ENCODE measurements around the gene ATRNL1. TPM values are rescaled to one million over a fixed set of nuclear protein-coding genes. Genes with fewer than 3 reads are reported as not detected.
"Not testable (repeated sequence)": the region's sequence is repeated elsewhere in the genome, so short reads cannot be mapped to it uniquely, and the experiment has no call there.

The ATRNL1 gene
- total and polyA plus RNA-seq, 10 donors = 0.29 to 6.3 (median 2.2) TPM

DNA sequence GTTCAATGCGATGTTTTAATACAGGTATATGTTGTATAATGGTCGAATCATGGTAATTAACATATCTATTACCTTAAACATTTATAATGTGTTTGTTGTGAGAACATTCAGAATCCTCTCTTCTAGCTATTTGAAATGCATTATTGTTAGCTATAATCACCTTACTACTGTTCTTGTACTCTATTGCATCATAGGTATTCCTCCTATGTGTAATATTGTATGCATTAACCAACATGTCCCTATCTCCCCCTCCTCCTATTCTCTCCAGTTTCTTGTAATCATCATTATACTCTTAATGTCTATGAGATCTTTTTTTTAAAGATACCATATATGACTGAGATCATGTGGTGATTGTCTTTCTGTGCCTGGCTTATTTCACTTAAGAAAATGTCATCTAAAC lies 235.2 kb downstream of the ATRNL1 start:
- no peak overlapping the region for H3K4me3 ChIP-seq
- H3K27ac ChIP-seq = no peak overlapping the region
- DNase-seq = no peak
- H3K4me1 ChIP-seq = no peaks in the 10 kb centered on the region
- no peak for TF ChIP-seq POLR2A (IDR thresholded peaks at IDR 0.05)
- TF ChIP-seq POLR2AphosphoS5 (IDR thresholded peaks at IDR 0.05) = no peak
- TF ChIP-seq, protein P1, sequence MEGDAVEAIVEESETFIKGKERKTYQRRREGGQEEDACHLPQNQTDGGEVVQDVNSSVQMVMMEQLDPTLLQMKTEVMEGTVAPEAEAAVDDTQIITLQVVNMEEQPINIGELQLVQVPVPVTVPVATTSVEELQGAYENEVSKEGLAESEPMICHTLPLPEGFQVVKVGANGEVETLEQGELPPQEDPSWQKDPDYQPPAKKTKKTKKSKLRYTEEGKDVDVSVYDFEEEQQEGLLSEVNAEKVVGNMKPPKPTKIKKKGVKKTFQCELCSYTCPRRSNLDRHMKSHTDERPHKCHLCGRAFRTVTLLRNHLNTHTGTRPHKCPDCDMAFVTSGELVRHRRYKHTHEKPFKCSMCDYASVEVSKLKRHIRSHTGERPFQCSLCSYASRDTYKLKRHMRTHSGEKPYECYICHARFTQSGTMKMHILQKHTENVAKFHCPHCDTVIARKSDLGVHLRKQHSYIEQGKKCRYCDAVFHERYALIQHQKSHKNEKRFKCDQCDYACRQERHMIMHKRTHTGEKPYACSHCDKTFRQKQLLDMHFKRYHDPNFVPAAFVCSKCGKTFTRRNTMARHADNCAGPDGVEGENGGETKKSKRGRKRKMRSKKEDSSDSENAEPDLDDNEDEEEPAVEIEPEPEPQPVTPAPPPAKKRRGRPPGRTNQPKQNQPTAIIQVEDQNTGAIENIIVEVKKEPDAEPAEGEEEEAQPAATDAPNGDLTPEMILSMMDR (IDR thresholded peaks at IDR 0.05 in 8 of 11, conservative IDR thresholded peaks at IDR 0.05 in 3 of 11) = no peak
- H3K36me3 ChIP-seq = no peaks in the 10 kb centered on the region
- H3K27me3 ChIP-seq (replicated peaks in 1 of 7) = no peaks in the 10 kb centered on the region
- intact Hi-C loops (cut with DNase I; ENCODE audit: low total_unique reads) = no loop called here
- H3K9me3 ChIP-seq = peaks cover 0 to 17% (median 9%) of the 10 kb centered on the region in 8 donors
- 80 to 88% (median 85%) methylated on average over 2 of the region's 2 CpGs for WGBS, 5 donors

DNA sequence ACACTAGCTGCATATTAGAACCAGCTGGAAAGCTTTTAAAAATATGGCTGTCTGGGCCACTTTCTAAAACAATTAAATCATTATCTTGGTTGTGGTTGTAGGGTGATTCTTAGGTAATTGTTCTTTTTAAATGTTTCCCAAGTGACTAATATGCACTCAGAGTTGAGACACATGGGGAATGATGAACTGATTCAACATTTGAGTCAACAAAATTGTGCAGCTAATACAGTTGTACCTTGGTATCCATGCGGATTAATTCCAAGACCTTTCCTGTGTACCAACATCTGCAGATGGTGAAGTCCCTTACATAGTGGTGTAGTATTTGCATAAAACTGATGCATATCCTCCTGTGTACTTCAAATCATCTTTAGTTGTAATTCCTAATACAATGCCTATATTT lies 242.2 kb downstream of the ATRNL1 start:
- H3K4me3 ChIP-seq = no peak overlapping the region
- 86 to 100% (median 95%) methylated on average over 1 of the region's 1 CpG for WGBS, 5 donors
- no peaks in the 10 kb centered on the region for H3K27me3 ChIP-seq (replicated peaks in 1 of 7)
- TF ChIP-seq POLR2AphosphoS5 (IDR thresholded peaks at IDR 0.05) (no peak), POLR2A (IDR thresholded peaks at IDR 0.05) (no peak)
- TF ChIP-seq, protein P1 (IDR thresholded peaks at IDR 0.05 in 8 of 11, conservative IDR thresholded peaks at IDR 0.05 in 3 of 11) = no peak
- no peaks in the 10 kb centered on the region for H3K4me1 ChIP-seq
- H3K27ac ChIP-seq = no peak overlapping the region
- intact Hi-C loops (cut with DNase I; ENCODE audit: low total_unique reads) = no loop called here
- H3K36me3 ChIP-seq = no peaks in the 10 kb centered on the region
- DNase-seq = no peak
- peaks cover 0 to 11% (median 7%) of the 10 kb centered on the region in 8 donors for H3K9me3 ChIP-seq

DNA sequence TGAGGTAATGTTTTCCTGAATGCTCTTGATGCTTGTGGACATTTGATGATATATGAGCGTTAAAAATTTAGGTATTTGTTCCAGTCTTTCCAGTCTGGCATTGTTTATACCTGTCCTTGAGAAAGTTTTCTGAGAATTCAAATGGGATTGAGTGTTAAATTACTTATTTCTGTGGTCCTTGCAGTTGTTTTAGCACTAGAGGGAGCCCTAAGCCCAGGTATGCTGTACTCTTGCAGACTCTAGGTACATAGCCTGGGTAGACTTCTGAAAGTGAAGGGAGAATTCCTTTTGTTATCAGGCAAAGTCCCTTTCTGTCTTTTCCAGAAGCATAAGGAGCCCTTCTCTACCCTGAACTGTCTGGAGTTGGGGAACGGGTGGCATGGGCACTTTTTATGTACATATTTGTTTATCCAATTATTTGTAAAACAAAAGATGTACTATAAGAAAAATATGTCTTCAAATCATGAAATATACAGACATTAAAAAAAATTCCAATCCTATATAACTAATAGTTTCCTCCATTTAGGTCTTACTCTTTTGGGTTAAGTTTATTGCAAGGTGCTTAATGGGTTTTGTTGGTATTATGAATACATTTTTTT lies 262.1 kb downstream of the ATRNL1 start:
- Histone ChIP-seq H3K36me3 (no peaks in the 10 kb centered on the region), H3K9me3 (no peaks in the 10 kb centered on the region), H3K4me3 (no peak overlapping the region), H3K27me3 (replicated peaks in 1 of 7) (no peaks in the 10 kb centered on the region), H3K4me1 (no peaks in the 10 kb centered on the region), H3K27ac (no peak overlapping the region)
- WGBS, 5 donors = 4 to 17% (median 7%) methylated on average over 2 of the region's 2 CpGs
- intact Hi-C loops (cut with DNase I; ENCODE audit: low total_unique reads) = no loop called here
- TF ChIP-seq POLR2A (IDR thresholded peaks at IDR 0.05) = no peak
- TF ChIP-seq, protein P1 (IDR thresholded peaks at IDR 0.05 in 8 of 11, conservative IDR thresholded peaks at IDR 0.05 in 3 of 11) = peak in 4 of 11 experiments; percentile 18 to 30 (median 26)
- no peak for TF ChIP-seq POLR2AphosphoS5 (IDR thresholded peaks at IDR 0.05)
- no peak for DNase-seq

DNA sequence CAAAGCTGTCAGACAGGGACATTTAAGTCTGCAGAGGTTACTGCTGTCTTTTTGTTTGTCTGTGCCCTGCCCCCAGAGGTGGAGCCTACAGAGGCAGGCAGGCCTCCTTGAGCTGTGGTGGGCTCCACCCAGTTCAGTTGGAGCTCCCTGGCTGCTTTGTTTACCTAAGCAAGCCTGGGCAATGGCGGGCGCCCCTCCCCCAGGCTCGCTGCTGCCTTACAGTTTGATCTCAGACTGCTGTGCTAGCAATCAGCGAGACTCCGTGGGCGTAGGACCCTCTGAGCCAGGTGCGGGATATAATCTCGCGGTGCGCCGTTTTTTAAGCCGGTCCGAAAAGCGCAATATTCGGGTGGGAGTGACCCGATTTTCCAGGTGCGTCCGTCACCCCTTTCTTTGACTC lies 274.8 kb downstream of the ATRNL1 start:
- H3K4me3 ChIP-seq; H3K36me3 ChIP-seq; DNase-seq; H3K27me3 ChIP-seq (replicated peaks in 1 of 7); intact Hi-C loops (cut with DNase I; ENCODE audit: low total_unique reads); H3K4me1 ChIP-seq; H3K27ac ChIP-seq: not testable (repeated sequence)
- 88 to 92% (median 90%) methylated on average over 15 to 18 of the region's 18 CpGs for WGBS, 5 donors
- H3K9me3 ChIP-seq = peaks cover 0 to 41% (median 25%) of the 10 kb centered on the region in 8 donors
